ENCODE data around the gene ANKRD39.
"Not testable (repeated sequence)": the region's sequence is repeated elsewhere in the genome, so short reads cannot be mapped to it uniquely, and the experiment has no call there.

GRCh38 chr2:96805946-96806345 lies 51.9 kb downstream of the ANKRD39 start:
- not testable (repeated sequence) for TF ChIP-seq POLR2A, CTCF (IDR thresholded peaks at IDR 0.05)

Measured in Peyer's patch (tissue), 4 donors.